GM12878 (cell line): Measurements from ENCODE around the gene RGS18. TPM values are rescaled to one million over a fixed set of nuclear protein-coding genes. Genes with fewer than 3 reads are reported as not detected.

Experiments used
- ATAC-seq: fragments of 200-7000 bp; cut with Tn5 transposase; 3 replicates; pipeline ENCODE4 v1.9.1; 2020; ENCODE audit warnings: mild to moderate bottlenecking, moderate library complexity
- BruUV-seq: library from RNA; stranded (reverse); fragments of 400-500 nt; replicated peaks from 2 replicates; lab custom pipeline; 2021; lab: Mats Ljungman, UMichigan
- CTCF ChIA-PET: fragments of 300-600 bp; sonication (Branson Sonifier 250); formaldehyde crosslinking; extraction: SDS; loops from one replicate; lab custom pipeline; 2021; ENCODE audit warnings: inconsistent platforms; lab: Yijun Ruan, JAX
- POLR2A ChIA-PET: fragments of 350-600 bp; formaldehyde crosslinking; extraction: SDS; loops from one replicate; lab custom pipeline; 2021; ENCODE audit warnings: inconsistent platforms; lab: Charles Lee
- RAD21 ChIA-PET: fragments of 300-600 bp; sonication (Branson Sonifier 250); formaldehyde crosslinking; loops from one replicate; lab custom pipeline; 2023; ENCODE audit warnings: antibody characterized with exemption; ENCODE audit not compliant: unreplicated experiment; lab: Charles Lee
- SMC1A ChIA-PET: fragments of 300-600 bp; sonication (Branson Sonifier 250); formaldehyde crosslinking; loops from one replicate; lab custom pipeline; 2023; ENCODE audit not compliant: unreplicated experiment, uncharacterized antibody; lab: Charles Lee
- DNase-seq: peaks from one replicate; pipeline ENCODE4 v3.0.0-alpha.2; 2011; ENCODE audit warnings: low read depth, low spot score
- FAIRE-seq: peaks from 3 replicates; lab custom pipeline; 2011; peaks lifted over from hg19 to GRCh38; lab: Jason Lieb, UNC
- H2AFZ ChIP-seq: 2 replicates; pipeline ENCODE4 v1.6.0; 2011; ENCODE audit warnings: low read depth, low read length, control low read depth; ENCODE audit not compliant: control insufficient read depth
- H3K27ac ChIP-seq: 2 replicates; pipeline ENCODE4 v1.5.1; 2011; ENCODE audit warnings: control low read depth; ENCODE audit not compliant: control insufficient read depth, insufficient read depth
- H3K27me3 ChIP-seq, 2 experiments: replicated peaks in 1 of 2; 2 replicates each; pipeline versions ENCODE4 v1.6.0 to v1.6.1; 2011; ENCODE audit warnings: low read length in 1 of 2; ENCODE audit not compliant: control insufficient read depth in 2 of 2, insufficient read depth in 2 of 2
- H3K36me3 ChIP-seq, 2 experiments: 2 replicates each; pipeline ENCODE4 v1.5.1; 2011; ENCODE audit warnings: low read length in 1 of 2; ENCODE audit not compliant: control insufficient read depth in 2 of 2, insufficient read depth in 2 of 2
- H3K4me1 ChIP-seq: 2 replicates; pipeline ENCODE4 v1.6.1; 2011; ENCODE audit warnings: mild to moderate bottlenecking, low read length, moderate library complexity, mixed read lengths; ENCODE audit not compliant: control insufficient read depth, insufficient read depth
- H3K4me2 ChIP-seq: 2 replicates; pipeline ENCODE4 v1.6.0; 2011; ENCODE audit warnings: control low read depth; ENCODE audit not compliant: control insufficient read depth, insufficient read depth
- H3K4me3 ChIP-seq: fragments of 200-600 bp; sonication (generic); 2 replicates; pipeline ENCODE4 v1.5.1; 2016
- H3K79me2 ChIP-seq: 2 replicates; pipeline ENCODE4 v1.6.0; 2011; ENCODE audit warnings: low read length; ENCODE audit not compliant: control insufficient read depth, insufficient read depth
- H3K9ac ChIP-seq: 2 replicates; pipeline ENCODE4 v1.8.0; 2011; ENCODE audit warnings: low read length, control low read depth, mixed read lengths; ENCODE audit not compliant: control insufficient read depth, insufficient read depth
- H3K9me3 ChIP-seq: replicated peaks from 3 replicates; pipeline ENCODE4 v1.5.1; 2011; ENCODE audit warnings: mild to moderate bottlenecking, low read length; ENCODE audit not compliant: control insufficient read depth, insufficient read depth
- H4K20me1 ChIP-seq: 2 replicates; pipeline ENCODE4 v1.6.0; 2011; ENCODE audit not compliant: control insufficient read depth, insufficient read depth
- BCLAF1 ChIP-seq: fragments of 450-650 bp; IDR thresholded peaks from 2 replicates; pipeline ENCODE4 v1.6.1; 2017; ENCODE audit warnings: antibody characterized with exemption, mild to moderate bottlenecking, moderate library complexity
- CBX3 ChIP-seq: fragments of 200-600 bp; sonication (generic); IDR thresholded peaks from 2 replicates; pipeline ENCODE4 v1.6.1; 2016; ENCODE audit warnings: low read depth, borderline replicate concordance
- CEBPZ ChIP-seq: fragments of 150-350 bp; IDR thresholded peaks from 2 replicates; pipeline ENCODE4 v1.6.1; 2016; ENCODE audit warnings: low read depth, low read length
- E2F4 ChIP-seq: IDR thresholded peaks from 2 replicates; pipeline ENCODE4 v1.6.1; 2012; ENCODE audit warnings: low read depth, low read length, improper control_type of control experiment
- GABPA ChIP-seq: IDR thresholded peaks from 2 replicates; pipeline ENCODE4 v1.6.1; 2014; ENCODE audit warnings: antibody characterized with exemption, low read depth, mild to moderate bottlenecking, inconsistent platforms
- HDAC6 ChIP-seq: fragments of 200-600 bp; sonication (generic); IDR thresholded peaks from one replicate; pipeline ENCODE4 v1.8.0; 2017; ENCODE audit warnings: antibody characterized with exemption; ENCODE audit not compliant: unreplicated experiment
- KAT2A ChIP-seq: conservative IDR thresholded peaks from 2 replicates; pipeline ENCODE4 v1.6.1; 2011; ENCODE audit warnings: low read depth, low read length; ENCODE audit not compliant: control insufficient read depth
- LARP7 ChIP-seq: fragments of 450-650 bp; IDR thresholded peaks from 2 replicates; pipeline ENCODE4 v1.6.1; 2017; ENCODE audit warnings: mild to moderate bottlenecking
- NBN ChIP-seq: fragments of 450-650 bp; IDR thresholded peaks from 2 replicates; pipeline ENCODE4 v1.6.1; 2016
- PAX5 ChIP-seq: IDR thresholded peaks from 2 replicates; pipeline ENCODE4 v1.6.1; 2011; ENCODE audit warnings: low read depth, low read length, borderline replicate concordance
- PBX3 ChIP-seq: IDR thresholded peaks from 2 replicates; pipeline ENCODE4 v1.6.1; 2011; ENCODE audit warnings: mild to moderate bottlenecking, low read depth, low read length, moderate library complexity; ENCODE audit not compliant: insufficient replicate concordance
- PML ChIP-seq: IDR thresholded peaks from 2 replicates; pipeline ENCODE4 v1.6.1; 2012; ENCODE audit warnings: low read length, inconsistent platforms
- RELA ChIP-seq: fragments of 450-650 bp; IDR thresholded peaks from 2 replicates; pipeline ENCODE4 v1.8.0; 2014; ENCODE audit warnings: borderline replicate concordance; ENCODE audit not compliant: partially characterized antibody
- SMAD5 ChIP-seq: IDR thresholded peaks from 2 replicates; pipeline ENCODE4 v1.6.1; 2016; ENCODE audit warnings: antibody characterized with exemption, low read depth
- TCF7 ChIP-seq: IDR thresholded peaks from 2 replicates; pipeline ENCODE4 v1.6.1; 2014; ENCODE audit warnings: antibody characterized with exemption, borderline replicate concordance
- USF2 ChIP-seq: IDR thresholded peaks from 2 replicates; pipeline ENCODE4 v1.6.1; 2011; ENCODE audit warnings: low read depth, low read length, improper control_type of control experiment, borderline replicate concordance
- WGBS: methylation state at CpG from one replicate; pipeline ENCODE4 v1.1.6; 2016; ENCODE audit warnings: low lambda C conversion rate; ENCODE audit not compliant: insufficient replicate concordance, insufficient coverage; ENCODE audit errors: missing lambda C conversion rate; 5-methylcytosine and 5-hydroxymethylcytosine counted together
- in situ Hi-C: fragments of 300-500 bp; cut with MboI; formaldehyde crosslinking; loops from 9 replicates; pipeline ENCODE4 v1.14.3; 2018; ENCODE audit warnings: mixed read lengths
- intact Hi-C: fragments of 100-400 bp; cut with micrococcal nuclease; formaldehyde crosslinking; loops from one replicate; pipeline ENCODE4 v1.14.2; 2022; ENCODE audit not compliant: unreplicated experiment
- polyA plus RNA-seq, 11 experiments: library from polyadenylated mRNA; depleted of rRNA in 4 of 11; unstranded in 6 of 11; stranded (reverse) in 5 of 11; fragments of >200 nt; fragmentation: Nextera tagmentation in 4 of 11; fragmentation: Illumina TruSeq in 1 of 11; extraction: Ambion mirVana in 4 of 11; extraction: Trizol in 1 of 11; gene quantifications; 1 replicate in 1 of 11; 2 replicates in 10 of 11; pipeline versions ENCODE4 v1.2.1 to v1.2.3, GENCODE V29; 2011 to 2016; ENCODE audit warnings: inconsistent platforms in 2 of 11, missing spikeins in 2 of 11, low read depth in 1 of 11
- total RNA-seq, 4 experiments: library from RNA; depleted of rRNA in 3 of 4; stranded (reverse); fragments of >200 nt in 3 of 4; fragmentation: Illumina TruSeq in 1 of 4; extraction: Trizol in 1 of 4; gene quantifications; 2 replicates each; pipeline versions ENCODE4 v1.2.1 to v1.2.3, GENCODE V29; 2013 to 2021

RGS18 gene
- total and polyA plus RNA-seq, 10 of the 15 experiments (the other 5 are each of a cell fraction or from before 2014, with no cell fraction given): not detected

GRCh38 chr1:192130175-192130574 is 28.1 kb upstream of the RGS18 start:
- BruUV-seq: no TSS peak
- intact Hi-C loops: no loop called here

More at GRCh38 chr1:192130175-192130574, 28.1 kb upstream of the RGS18 start:
- POLR2A ChIA-PET: no interaction called here
- Histone ChIP-seq H3K79me2 (no peaks in the 10 kb centered on the region), H3K4me2 (no peak overlapping the region), H2AFZ (no peak overlapping the region), H4K20me1 (no peaks in the 10 kb centered on the region), H3K36me3 (no peaks in the 10 kb centered on the region), H3K4me3 (no peak overlapping the region), H3K27ac (no peak overlapping the region), H3K9ac (no peak overlapping the region), H3K27me3 (no peaks in the 10 kb centered on the region), H3K4me1 (no peaks in the 10 kb centered on the region), H3K9me3 (no peaks in the 10 kb centered on the region)
- RAD21 ChIA-PET: no interaction called here
- DNase-seq (no peak), ATAC-seq (no peak), FAIRE-seq (no peak)
- 0% methylated on average over 1 of the region's 1 CpG for WGBS
- TF ChIP-seq LARP7 (no peak), GABPA (no peak), SMAD5 (no peak), NBN (no peak), HDAC6 (no peak), KAT2A (no peak), RELA (no peak), TCF7 (no peak), CEBPZ (no peak), USF2 (no peak), CBX3 (no peak), PBX3 (no peak), PML (no peak), BCLAF1 (no peak), E2F4 (no peak), PAX5 (no peak)
- CTCF ChIA-PET: no interaction called here
- SMC1A ChIA-PET: no interaction called here
- in situ Hi-C loops: no loop called here
